ENCODE measurements around the gene PCSK1N.
"Not testable (repeated sequence)": the region's sequence is repeated elsewhere in the genome, so short reads cannot be mapped to it uniquely, and the experiment has no call there.

Gene PCSK1N

GRCh38 chrX:48819394-48819793 lies 16.0 kb downstream of the PCSK1N start:
- not testable (repeated sequence) for DNase-seq

DNA sequence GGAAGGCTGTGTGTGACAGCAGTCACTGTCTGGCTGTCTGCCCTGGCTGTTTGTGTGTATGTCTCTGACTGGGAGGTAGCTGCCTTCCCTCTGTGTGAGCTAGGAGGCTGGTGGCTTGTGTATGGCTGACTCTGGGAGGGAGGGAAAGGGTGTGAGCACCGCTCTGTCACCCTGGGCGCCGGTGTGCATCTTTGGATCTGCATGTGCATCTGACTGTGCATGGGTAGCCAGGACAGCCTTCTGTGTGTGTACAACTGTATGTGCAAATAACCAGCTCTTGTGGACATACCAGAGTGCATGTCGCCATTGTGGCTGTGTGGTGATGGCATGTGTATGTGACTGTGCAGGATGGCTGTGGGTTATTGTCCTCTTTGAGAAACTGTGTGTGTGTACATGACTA lies 16.5 kb downstream of the PCSK1N start:
- no peak for DNase-seq

- no peak for DNase-seq
These were observed 17.3 kb downstream of the PCSK1N start for GRCh38 chrX:48818098-48818497.

DNA sequence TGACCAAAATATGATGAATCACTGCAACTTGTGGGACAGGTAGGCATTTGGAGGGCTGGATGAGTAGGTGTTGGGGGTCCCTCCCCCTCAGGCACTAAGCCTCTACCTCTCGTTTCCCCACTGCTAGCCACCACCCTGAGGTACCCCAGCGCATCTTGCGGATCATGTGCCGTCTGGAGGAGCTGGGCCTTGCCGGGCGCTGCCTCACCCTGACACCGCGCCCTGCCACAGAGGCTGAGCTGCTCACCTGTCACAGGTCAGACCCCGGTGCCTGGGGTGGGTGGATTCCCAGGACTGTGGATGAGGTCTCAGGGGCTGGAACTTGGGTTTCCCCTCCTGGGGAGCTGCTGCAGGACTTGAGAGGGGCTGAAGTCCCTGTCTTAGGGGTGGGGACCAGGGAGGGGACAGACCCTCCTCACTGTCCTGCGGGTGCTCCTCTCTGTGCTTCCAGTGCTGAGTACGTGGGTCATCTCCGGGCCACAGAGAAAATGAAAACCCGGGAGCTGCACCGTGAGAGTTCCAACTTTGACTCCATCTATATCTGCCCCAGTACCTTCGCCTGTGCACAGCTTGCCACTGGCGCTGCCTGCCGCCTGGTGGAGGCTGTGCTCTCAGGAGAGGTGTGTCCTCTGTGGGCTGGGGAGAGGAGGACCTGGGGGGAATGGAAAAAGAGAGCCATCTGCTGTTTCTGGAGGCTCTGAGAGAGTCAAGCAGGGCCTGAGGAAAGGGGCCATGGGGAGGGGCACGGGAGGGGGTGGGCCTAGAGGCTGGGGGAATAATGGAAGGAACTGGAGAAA lies 19.2 kb downstream of the PCSK1N start:
- DNase-seq = no peak

DNA sequence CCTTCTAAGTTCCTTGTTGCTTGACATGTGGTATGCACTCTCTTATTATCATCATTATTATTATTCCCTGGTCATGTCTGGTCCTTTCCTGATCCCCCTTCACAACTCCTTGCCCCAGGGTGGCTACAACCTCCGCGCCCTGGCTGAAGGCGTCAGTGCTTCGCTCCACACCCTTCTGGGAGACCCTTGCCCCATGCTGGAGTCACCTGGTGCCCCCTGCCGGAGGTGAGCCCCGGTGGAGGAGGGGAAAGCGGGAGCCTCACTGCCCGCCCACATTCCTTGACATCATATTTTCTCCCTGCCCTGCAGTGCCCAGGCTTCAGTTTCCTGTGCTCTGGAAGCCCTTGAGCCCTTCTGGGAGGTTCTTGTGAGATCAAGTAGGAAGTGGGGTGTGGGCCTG lies 20.1 kb downstream of the PCSK1N start:
- DNase-seq = no peak

DNA sequence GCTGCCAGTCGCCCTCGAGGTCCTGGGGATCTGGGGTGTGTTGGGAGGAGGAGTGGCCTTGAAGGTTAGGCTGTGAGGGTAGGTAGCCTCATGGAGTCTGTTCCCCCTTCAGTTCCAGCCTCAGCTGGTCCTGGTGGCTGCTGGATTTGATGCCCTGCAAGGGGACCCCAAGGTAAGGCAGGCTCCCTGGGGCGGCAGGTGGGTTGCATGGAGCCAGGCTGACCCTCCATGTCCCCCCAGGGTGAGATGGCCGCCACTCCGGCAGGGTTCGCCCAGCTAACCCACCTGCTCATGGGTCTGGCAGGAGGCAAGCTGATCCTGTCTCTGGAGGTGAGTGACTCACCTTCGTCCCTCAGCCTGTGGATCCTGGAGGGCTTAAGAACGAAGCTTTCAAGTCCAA lies 20.7 kb downstream of the PCSK1N start:
- DNase-seq = no peak

DNA sequence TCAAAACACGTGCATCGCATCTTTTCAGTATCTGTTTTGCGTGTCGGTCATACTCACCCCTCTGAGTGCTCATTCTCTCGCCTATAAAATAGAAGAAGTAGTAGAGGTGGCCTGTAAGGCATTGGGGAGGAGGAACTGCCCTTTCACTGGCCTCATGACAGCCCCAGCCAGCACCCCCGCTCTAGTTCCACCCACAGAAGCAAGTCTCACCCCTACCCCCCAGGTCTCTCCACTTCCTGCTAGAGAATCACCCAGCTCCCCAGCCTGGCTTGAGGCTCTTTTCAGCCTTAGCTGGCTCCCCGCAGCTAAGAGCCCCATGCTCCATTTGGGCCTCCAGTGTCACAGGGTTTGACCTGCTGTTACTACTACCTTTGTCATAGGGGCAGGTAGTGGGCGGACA lies 21.8 kb downstream of the PCSK1N start:
- DNase-seq = no peak

DNA sequence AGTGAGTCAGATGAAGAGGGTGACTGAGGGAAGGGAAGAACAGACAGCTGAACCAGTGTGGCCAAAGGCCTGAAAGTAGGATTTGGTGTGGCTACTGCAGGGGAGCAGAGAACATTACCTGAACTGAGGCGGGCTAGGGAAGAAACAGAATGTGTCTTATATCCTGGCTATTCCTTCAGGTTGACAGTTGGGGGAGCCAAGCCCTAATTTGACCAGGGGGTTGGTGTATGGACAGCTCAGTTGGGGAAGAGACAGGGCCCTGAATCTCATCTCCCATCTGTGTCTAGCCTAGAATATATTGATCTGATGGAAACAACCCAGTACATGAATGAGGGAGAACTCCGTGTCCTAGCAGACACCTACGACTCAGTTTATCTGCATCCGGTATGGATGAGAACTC lies 29.3 kb downstream of the PCSK1N start:
- no peak for DNase-seq

DNA sequence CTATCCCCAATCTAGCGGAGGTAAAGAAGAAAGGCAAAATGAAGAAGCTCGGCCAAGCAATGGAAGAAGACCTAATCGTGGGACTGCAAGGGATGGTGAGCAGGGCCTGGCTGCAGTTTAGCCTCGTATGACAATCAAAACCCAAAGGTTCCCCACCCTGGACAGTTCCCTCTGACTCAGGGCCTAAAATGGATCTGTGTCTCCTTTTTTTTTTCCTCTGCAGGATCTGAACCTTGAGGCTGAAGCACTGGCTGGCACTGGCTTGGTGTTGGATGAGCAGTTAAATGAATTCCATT lies 32.6 kb downstream of the PCSK1N start:
- DNase-seq = no peak

DNA sequence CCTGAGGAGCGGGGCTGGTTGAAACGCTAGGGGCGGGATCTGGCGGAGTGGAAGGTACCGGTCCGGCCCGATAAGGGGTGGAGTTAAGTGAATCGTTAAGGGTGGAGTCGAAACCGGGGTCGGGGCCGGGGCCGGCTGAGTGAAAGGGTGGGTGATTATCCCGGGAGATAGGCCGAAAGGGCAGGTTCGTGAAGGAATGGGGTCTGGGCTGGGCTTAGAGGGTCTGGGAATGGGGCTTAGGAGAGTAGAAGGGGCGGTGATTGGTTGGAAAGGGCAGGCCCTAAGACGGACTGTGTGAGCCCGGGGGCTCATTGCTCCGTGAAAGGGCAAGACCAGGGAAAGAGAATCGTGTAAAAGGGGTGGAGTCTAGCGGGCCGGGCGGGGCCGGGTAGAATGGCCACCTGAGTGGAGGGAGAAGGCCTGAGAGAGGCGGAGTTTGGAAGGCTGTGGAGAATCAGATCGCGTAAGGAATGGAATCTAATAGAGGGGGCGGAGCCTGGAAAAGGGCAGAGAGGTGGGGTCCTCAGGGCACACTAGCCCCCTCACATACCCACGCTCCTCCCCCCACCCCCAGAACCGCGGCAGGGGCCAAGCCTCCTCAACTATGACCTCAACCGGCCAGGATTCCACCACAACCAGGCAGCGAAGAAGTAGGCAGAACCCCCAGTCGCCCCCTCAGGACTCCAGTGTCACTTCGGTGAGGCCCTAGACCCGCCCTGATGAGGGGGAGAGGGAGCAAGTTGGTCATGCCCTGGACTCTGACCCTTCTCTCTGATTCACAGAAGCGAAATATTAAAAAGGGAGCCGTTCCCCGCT lies 33.1 kb downstream of the PCSK1N start:
- peak; percentile 58 for DNase-seq

GRCh38 chrX:48801280-48802088 lies 33.9 kb downstream of the PCSK1N start, which contains the start of gene HDAC6:
Gene HDAC6 (plus strand): TSS chrX:48802067. CDS start chrX:48802693, 626 bp downstream.
- peak; percentile 99 for DNase-seq

DNA sequence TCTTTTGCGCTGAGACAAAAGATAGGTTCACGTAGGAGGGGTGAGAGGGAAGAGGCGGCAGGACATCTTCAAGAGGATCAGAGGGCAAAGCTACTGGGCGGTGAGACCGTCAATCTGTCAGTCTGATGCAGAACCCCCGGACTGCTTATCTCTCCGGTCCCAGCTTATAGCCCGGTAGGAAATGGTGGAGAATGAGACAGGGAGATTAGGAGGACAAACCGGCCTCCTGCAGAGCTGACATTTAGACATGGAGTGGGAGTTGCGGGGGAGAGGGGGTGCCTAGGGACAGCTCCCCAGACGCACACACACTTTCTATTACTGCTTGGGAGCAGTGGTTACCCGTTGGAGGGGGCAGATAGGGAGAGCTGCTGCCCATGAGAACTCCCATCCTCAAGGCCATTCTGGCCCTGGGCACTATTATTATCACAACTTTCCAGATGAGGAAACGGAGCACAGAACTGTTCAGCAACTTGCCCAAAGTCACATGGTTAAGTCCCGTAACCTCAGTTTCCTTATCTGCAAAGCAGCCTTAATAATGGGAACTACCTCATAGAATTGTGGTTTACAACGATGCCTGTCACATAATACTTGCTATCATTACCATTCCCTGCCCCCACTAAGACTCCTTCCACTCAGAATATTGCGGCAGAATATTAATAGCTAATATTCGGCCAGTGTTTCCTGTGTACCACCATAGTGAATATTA lies 34.7 kb downstream of the PCSK1N start:
- no peak for DNase-seq

- no peak for DNase-seq
These were observed 37.1 kb downstream of the PCSK1N start for GRCh38 chrX:48798318-48798717.

DNA sequence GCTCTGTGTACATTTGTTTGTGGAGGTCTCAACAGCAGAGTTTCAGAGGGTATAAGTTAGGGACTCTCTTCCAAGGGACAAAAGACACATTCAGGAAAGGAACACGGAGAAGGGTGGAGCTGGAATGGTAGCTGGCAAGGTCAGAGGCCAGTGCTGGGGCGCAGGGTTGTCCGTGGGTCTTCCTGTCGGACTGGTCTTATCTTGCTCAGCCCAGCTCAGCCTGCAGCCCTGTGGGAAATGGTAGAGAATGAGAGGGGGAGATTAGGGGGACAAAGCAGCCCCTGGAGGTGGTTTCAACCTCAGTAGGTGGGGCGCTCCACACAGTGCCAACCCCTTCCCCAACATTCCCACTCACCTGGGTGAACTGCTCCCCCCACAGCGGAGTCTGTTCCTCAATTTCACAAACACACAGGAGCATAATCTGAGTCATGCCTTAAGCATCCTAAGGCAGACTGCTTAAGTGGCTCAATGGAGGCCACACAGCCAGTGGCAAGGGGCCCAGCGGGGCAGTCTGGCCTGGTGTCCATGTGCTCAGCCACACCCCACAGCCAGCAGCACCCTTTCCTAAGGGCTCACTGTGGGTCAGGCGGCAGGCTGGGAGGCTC lies 40.4 kb downstream of the PCSK1N start:
- DNase-seq = no peak

- no peak for DNase-seq
These were observed 41.0 kb downstream of the PCSK1N start for GRCh38 chrX:48794340-48794910.

GRCh38 chrX:48793935-48794334 lies 41.5 kb downstream of the PCSK1N start:
- DNase-seq = no peak

GRCh38 chrX:48792219-48792618 lies 43.2 kb downstream of the PCSK1N start:
- DNase-seq = no peak

GRCh38 chrX:48791063-48791820 lies 44.2 kb downstream of the PCSK1N start:
- DNase-seq = no peak

GRCh38 chrX:48790477-48790876 lies 44.9 kb downstream of the PCSK1N start:
- DNase-seq = no peak

DNA sequence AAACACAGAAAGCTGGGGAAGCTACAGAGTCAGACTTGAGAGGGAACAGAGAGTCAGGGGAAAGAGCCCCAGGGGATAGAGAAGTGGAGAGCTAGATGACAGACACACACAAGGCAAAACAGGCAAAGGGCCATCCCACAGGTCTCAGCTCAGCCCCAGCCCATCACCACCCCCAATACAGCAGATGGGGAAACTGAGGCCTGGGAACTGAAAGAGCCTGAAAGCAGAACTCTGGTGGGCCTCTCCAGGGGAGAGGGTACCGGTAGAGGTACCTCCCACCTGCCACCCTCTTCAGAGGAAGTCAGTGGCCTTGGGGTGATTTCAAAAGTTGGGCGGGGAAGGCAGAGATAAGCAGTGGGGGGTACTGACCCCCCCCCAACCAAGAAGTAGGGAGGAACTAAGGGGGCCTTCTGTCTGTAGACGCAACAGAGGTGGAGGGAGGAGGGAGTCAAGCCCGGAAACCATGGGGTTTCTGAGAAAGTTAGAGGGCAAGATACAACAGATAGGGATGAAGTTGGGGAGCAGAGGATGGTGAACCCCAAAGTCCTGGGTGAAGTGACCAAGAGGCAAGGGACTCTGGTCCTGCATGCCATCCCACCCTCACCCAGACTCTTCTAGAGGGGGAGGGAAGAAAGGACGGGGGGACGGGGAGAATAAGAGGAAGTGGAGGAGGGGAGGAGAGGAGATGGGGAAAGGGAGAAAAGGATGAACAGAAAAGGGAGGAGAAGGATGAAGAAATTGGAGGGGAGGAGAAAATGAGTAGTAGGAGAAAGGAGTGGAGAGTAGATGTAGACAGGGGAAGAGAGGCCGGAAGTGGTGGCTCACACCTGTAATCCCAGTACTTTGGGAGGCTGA lies 45.8 kb downstream of the PCSK1N start:
- no peak for DNase-seq
